Prostate gland (tissue), 2 donors: ENCODE results near the gene PIP5K1C.

Experiments
- CTCF ChIP-seq, 4 experiments: fragments of 200-600 bp in 2 of 4; fragments of 450-650 bp in 2 of 4; sonication (generic) in 2 of 4; IDR thresholded peaks; 1 replicate in 3 of 4; 2 replicates in 1 of 4; pipeline ENCODE4 v1.5.1; 2016 to 2019; ENCODE audit warnings: antibody characterized with exemption in 4 of 4, mild to moderate bottlenecking in 2 of 4, moderate library complexity in 2 of 4
- POLR2AphosphoS5 ChIP-seq: sonication (generic); formaldehyde crosslinking; IDR thresholded peaks from one replicate; pipeline ENCODE4 v1.6.1; 2017; ENCODE audit warnings: antibody characterized with exemption

- TF ChIP-seq CTCF (IDR thresholded peaks at IDR 0.05) (no peak), POLR2AphosphoS5 (no peak)
Measured at GRCh38 chr19:3642296-3642695, 58.0 kb downstream of the PIP5K1C start.
